K562 (cell line): ENCODE results near the gene PRKCB. TPM values are rescaled to one million over a fixed set of nuclear protein-coding genes. Genes with fewer than 3 reads are reported as not detected.

Experiments
- ATF7 ChIP-seq: fragments of 450-650 bp; IDR thresholded peaks from 2 replicates; pipeline ENCODE4 v1.7.1; 2014; ENCODE audit warnings: mild to moderate bottlenecking, moderate library complexity
- CSDE1 ChIP-seq, 2 experiments: fragments of 450-650 bp; IDR thresholded peaks; 2 replicates each; pipeline ENCODE4 v1.6.1; 2016; ENCODE audit warnings: mild to moderate bottlenecking in 1 of 2
- FOSL1 ChIP-seq: fragments of 200-800 bp; sonication (Bioruptor generic); conservative IDR thresholded peaks from 2 replicates; pipeline ENCODE4 v1.6.1; 2016; ENCODE audit warnings: missing genetic modification characterization, missing compliant biosample characterization
- JUND ChIP-seq, 2 experiments: IDR thresholded peaks; 2 replicates in 1 of 2; 3 replicates in 1 of 2; pipeline ENCODE4 v1.6.1; 2011; ENCODE audit warnings: borderline replicate concordance in 2 of 2, low read depth in 2 of 2, low read length in 2 of 2, improper control_type of control experiment in 1 of 2, missing biosample characterization in 1 of 2, missing genetic modification characterization in 1 of 2, missing genetic modification reagents in 1 of 2
- KAT8 ChIP-seq: fragments of 450-650 bp; IDR thresholded peaks from 2 replicates; pipeline ENCODE4 v1.6.1; 2016; ENCODE audit warnings: low read depth, mild to moderate bottlenecking
- SP1 ChIP-seq: sonication (generic); formaldehyde crosslinking; IDR thresholded peaks from 2 replicates; pipeline ENCODE4 v1.8.1; 2022; ENCODE audit warnings: mild to moderate bottlenecking, missing genetic modification reagents
- ZC3H4 ChIP-seq: sonication (generic); formaldehyde crosslinking; IDR thresholded peaks from 2 replicates; pipeline ENCODE4 v1.9.0; 2021; ENCODE audit warnings: missing genetic modification reagents, borderline replicate concordance
- ZNF785 ChIP-seq: fragments of 250-450 bp; sonication (Bioruptor Pico); IDR thresholded peaks from 2 replicates; pipeline ENCODE4 v1.4.0; 2020; ENCODE audit warnings: mild to moderate bottlenecking
- polyA plus RNA-seq, 8 experiments: library from polyadenylated mRNA; depleted of rRNA in 4 of 8; stranded (reverse) in 5 of 8; unstranded in 3 of 8; fragments of >200 nt; fragmentation: Nextera tagmentation in 2 of 8; fragmentation: Illumina TruSeq in 1 of 8; extraction: Ambion mirVana in 2 of 8; extraction: Trizol in 1 of 8; gene quantifications; 2 replicates each; pipeline versions ENCODE4 v1.2.1 to v1.2.3, GENCODE V29; 2011 to 2014; ENCODE audit warnings: inconsistent platforms in 1 of 8, missing spikeins in 1 of 8
- total RNA-seq, 7 experiments: library from RNA; depleted of rRNA in 6 of 7; stranded (reverse); fragments of >200 nt in 6 of 7; fragmentation: Illumina TruSeq in 2 of 7; extraction: Trizol in 2 of 7; gene quantifications; 2 replicates each; pipeline versions ENCODE4 v1.2.1 to v1.2.3, GENCODE V29; 2011 to 2021; ENCODE audit warnings: low replicate concordance in 1 of 7
- TF ChIP-seq, protein P1 (sequence below): fragments of 450-650 bp; IDR thresholded peaks from 2 replicates; pipeline ENCODE4 v1.6.1; 2018; ENCODE audit not compliant: partially characterized antibody
- TF ChIP-seq, protein P2 (sequence below): fragments of 250-450 bp; sonication (Bioruptor Pico); IDR thresholded peaks from 2 replicates; pipeline ENCODE4 v1.5.0; 2021

Gene PRKCB
- total and polyA plus RNA-seq, 9 of the 15 experiments (the other 6 are each of a cell fraction or from before 2014, with no cell fraction given) = 49.9 to 276 (median 148) TPM

GRCh38 chr16:23941963-23942564, 106.3 kb downstream of the PRKCB start (continued):
- TF ChIP-seq, protein P1, sequence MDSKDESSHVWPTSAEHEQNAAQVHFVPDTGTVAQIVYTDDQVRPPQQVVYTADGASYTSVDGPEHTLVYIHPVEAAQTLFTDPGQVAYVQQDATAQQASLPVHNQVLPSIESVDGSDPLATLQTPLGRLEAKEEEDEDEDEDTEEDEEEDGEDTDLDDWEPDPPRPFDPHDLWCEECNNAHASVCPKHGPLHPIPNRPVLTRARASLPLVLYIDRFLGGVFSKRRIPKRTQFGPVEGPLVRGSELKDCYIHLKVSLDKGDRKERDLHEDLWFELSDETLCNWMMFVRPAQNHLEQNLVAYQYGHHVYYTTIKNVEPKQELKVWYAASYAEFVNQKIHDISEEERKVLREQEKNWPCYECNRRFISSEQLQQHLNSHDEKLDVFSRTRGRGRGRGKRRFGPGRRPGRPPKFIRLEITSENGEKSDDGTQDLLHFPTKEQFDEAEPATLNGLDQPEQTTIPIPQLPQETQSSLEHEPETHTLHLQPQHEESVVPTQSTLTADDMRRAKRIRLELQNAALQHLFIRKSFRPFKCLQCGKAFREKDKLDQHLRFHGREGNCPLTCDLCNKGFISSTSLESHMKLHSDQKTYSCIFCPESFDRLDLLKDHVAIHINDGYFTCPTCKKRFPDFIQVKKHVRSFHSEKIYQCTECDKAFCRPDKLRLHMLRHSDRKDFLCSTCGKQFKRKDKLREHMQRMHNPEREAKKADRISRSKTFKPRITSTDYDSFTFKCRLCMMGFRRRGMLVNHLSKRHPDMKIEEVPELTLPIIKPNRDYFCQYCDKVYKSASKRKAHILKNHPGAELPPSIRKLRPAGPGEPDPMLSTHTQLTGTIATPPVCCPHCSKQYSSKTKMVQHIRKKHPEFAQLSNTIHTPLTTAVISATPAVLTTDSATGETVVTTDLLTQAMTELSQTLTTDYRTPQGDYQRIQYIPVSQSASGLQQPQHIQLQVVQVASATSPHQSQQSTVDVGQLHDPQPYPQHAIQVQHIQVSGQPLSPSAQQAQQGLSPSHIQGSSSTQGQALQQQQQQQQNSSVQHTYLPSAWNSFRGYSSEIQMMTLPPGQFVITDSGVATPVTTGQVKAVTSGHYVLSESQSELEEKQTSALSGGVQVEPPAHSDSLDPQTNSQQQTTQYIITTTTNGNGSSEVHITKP = peak; percentile 55
- peak; percentile 30; the same call in 1 of the 2 replicates for TF ChIP-seq JUND (IDR thresholded peaks at IDR 0.05; ENCODE audit: borderline replicate concordance, low read depth, low read length)
- TF ChIP-seq JUND (tag; IDR thresholded peaks at IDR 0.05; ENCODE audit: borderline replicate concordance, low read depth, low read length) = no peak
- no peak for TF ChIP-seq ZC3H4 (CRISPR knock-in tag)
- no peak for TF ChIP-seq SP1 (CRISPR knock-in tag)
- TF ChIP-seq, protein P2, sequence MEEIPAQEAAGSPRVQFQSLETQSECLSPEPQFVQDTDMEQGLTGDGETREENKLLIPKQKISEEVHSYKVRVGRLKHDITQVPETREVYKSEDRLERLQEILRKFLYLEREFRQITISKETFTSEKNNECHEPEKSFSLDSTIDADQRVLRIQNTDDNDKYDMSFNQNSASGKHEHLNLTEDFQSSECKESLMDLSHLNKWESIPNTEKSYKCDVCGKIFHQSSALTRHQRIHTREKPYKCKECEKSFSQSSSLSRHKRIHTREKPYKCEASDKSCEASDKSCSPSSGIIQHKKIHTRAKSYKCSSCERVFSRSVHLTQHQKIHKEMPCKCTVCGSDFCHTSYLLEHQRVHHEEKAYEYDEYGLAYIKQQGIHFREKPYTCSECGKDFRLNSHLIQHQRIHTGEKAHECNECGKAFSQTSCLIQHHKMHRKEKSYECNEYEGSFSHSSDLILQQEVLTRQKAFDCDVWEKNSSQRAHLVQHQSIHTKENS (CRISPR knock-in tag) = no peak
- TF ChIP-seq FOSL1 (tag) = no peak
- TF ChIP-seq CSDE1 (IDR thresholded peaks at IDR 0.05) = no peak
- TF ChIP-seq KAT8 = no peak
- TF ChIP-seq ATF7 = peak; percentile 76
- TF ChIP-seq ZNF785 (CRISPR knock-in tag) = no peak
- TF ChIP-seq, all 486 proteins: peak for 5
